ENCODE results near the gene CSAD. TPM values are rescaled to one million over a fixed set of nuclear protein-coding genes. Genes with fewer than 3 reads are reported as not detected.
"Not testable (repeated sequence)": the region's sequence is repeated elsewhere in the genome, so short reads cannot be mapped to it uniquely, and the experiment has no call there.

Gene CSAD
- polyA plus RNA-seq, 1 donor: 60.0 TPM

- 93% methylated on average over 3 of the region's 16 CpGs for WGBS (ENCODE audit: insufficient coverage, low lambda C conversion rate)
- H3K27me3 ChIP-seq (ENCODE audit: control insufficient read depth, insufficient read depth, low read length): no peaks in the 10 kb centered on the region
- H3K9me3 ChIP-seq (ENCODE audit: control insufficient read depth, low read depth, low read length): no peaks in the 10 kb centered on the region
- no peak overlapping the region for H3K27ac ChIP-seq (ENCODE audit: low read length)
- peaks cover 4% of the 10 kb centered on the region for H3K4me1 ChIP-seq (ENCODE audit: control insufficient read depth, insufficient read depth, low read length)
- DNase-seq: no peak
- no peak overlapping the region for H3K4me3 ChIP-seq (ENCODE audit: low read length)
- H3K36me3 ChIP-seq (ENCODE audit: control insufficient read depth, insufficient read depth, low read length): peaks cover 25% of the 10 kb centered on the region
Observed at GRCh38 chr12:53123578-53124351, 57.0 kb downstream of the CSAD start.

DNA sequence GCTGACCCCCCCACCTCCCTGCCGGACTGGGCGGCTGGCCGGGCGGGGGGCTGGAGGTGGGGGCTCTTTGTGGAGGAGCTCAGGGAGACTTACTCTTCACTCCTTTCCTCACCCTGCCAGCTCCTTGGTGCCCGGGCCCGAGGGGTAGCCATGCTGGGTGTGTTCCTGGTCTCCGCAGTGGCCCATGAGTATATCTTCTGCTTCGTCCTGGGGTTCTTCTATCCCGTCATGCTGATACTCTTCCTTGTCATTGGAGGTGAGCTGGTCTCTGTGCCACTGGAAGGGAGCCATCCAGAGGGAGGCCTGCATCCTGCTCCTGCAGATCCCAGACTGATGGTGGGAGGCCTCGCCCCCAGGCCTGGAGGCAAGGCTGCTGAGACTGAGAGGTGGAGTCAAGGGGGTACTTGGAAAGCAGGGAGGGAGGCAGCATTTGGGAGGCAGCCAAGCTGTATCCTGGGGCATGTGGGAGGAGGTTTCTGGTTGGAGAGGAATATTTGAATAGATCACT lies 57.7 kb downstream of the CSAD start:
- peaks cover 25% of the 10 kb centered on the region for H3K36me3 ChIP-seq (ENCODE audit: control insufficient read depth, insufficient read depth, low read length)
- peaks cover 12% of the 10 kb centered on the region for H3K4me1 ChIP-seq (ENCODE audit: control insufficient read depth, insufficient read depth, low read length)
- H3K4me3 ChIP-seq (ENCODE audit: low read length): no peak overlapping the region
- no peak for DNase-seq
- no peaks in the 10 kb centered on the region for H3K9me3 ChIP-seq (ENCODE audit: control insufficient read depth, low read depth, low read length)
- no CpG with 5 or more reads among the region's 10 CpGs for WGBS (ENCODE audit: insufficient coverage, low lambda C conversion rate)
- no peaks in the 10 kb centered on the region for H3K27me3 ChIP-seq (ENCODE audit: control insufficient read depth, insufficient read depth, low read length)
- no peak overlapping the region for H3K27ac ChIP-seq (ENCODE audit: low read length)

GRCh38 chr12:53120685-53121525 lies 59.8 kb downstream of the CSAD start:
- peaks cover 35% of the 10 kb centered on the region for H3K36me3 ChIP-seq (ENCODE audit: control insufficient read depth, insufficient read depth, low read length)
- no peak for DNase-seq
- WGBS (ENCODE audit: insufficient coverage, low lambda C conversion rate): 100% methylated on average over 1 of the region's 12 CpGs
- peaks cover 17% of the 10 kb centered on the region for H3K4me1 ChIP-seq (ENCODE audit: control insufficient read depth, insufficient read depth, low read length)
- no peak overlapping the region for H3K4me3 ChIP-seq (ENCODE audit: low read length)
- no peaks in the 10 kb centered on the region for H3K27me3 ChIP-seq (ENCODE audit: control insufficient read depth, insufficient read depth, low read length)
- no peak overlapping the region for H3K27ac ChIP-seq (ENCODE audit: low read length)
- H3K9me3 ChIP-seq (ENCODE audit: control insufficient read depth, low read depth, low read length): no peaks in the 10 kb centered on the region

DNA sequence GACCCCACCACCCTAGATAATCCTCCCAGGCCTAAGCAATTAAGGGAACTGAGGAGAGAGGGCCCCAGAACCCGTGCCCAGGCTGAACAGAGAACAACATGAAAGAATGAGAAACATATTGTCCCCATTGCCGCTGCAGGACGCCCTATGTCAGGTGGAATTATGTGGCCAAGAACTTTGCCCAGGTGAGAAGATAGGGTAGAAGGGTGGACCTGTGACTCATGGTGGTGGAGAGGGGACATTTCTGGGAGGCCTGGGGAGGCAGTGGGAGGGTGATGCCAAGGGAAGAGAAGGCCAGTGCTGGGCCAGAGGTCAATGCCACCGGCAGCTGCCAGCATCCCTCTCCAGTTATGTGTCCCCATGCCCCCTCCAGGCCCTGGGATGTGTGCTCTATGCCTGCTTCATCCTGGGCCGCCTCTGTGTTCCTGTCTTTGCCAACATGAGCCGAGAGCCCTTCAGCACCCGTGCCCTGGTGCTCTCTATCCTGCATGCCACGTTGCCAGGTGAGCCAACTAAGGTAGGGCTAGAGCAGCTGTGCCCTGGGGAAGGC lies 61.9 kb downstream of the CSAD start:
- DNase-seq: peak; percentile 70 to 81
- no peaks in the 10 kb centered on the region for H3K27me3 ChIP-seq (ENCODE audit: control insufficient read depth, insufficient read depth, low read length)
- H3K4me1 ChIP-seq (ENCODE audit: control insufficient read depth, insufficient read depth, low read length): peaks cover 31% of the 10 kb centered on the region
- peak overlapping the region; percentile 64 for H3K27ac ChIP-seq (ENCODE audit: low read length)
- no CpG with 5 or more reads among the region's 8 CpGs for WGBS (ENCODE audit: insufficient coverage, low lambda C conversion rate)
- H3K4me3 ChIP-seq (ENCODE audit: low read length): no peak overlapping the region
- H3K9me3 ChIP-seq (ENCODE audit: control insufficient read depth, low read depth, low read length): no peaks in the 10 kb centered on the region
- peaks cover 30% of the 10 kb centered on the region for H3K36me3 ChIP-seq (ENCODE audit: control insufficient read depth, insufficient read depth, low read length)

DNA sequence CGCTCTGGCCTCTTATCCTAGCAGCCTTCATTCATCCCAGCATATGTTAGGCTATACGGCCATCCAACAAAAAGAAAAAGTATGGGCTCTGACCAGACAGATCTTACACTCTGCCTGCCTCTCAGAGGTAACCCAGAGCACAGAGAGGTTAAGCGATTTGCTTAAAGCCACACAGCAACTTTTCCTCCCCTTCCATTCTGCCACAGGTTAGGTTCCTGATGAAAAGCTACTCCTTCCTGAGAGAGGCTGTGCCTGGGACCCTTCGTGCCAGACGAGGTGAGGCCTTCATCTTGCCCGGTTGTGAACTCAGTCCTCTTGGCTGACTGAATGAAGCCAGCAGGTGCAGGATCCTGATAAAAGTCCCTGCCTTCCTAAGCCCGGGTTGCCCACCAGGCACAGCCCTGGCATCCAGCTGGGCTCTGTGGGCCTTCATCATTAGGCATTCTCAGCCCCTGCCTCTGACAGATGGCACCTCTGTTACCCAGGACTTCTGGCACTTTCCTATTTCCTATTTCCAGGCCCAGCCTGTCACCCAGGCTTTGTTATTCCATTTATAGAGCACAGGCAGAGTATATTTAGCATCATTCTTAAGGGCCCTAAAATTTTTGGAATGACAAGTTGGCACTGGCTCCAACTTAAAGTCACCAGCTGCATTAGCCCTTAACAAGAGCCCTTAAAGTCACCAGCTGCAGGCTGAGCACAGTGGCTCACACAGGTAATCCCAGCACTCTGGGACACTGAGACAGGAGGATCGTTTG lies 64.7 kb downstream of the CSAD start:
- H3K4me1 ChIP-seq (ENCODE audit: control insufficient read depth, insufficient read depth, low read length): peaks cover 38% of the 10 kb centered on the region
- DNase-seq: no peak
- no peaks in the 10 kb centered on the region for H3K27me3 ChIP-seq (ENCODE audit: control insufficient read depth, insufficient read depth, low read length)
- H3K36me3 ChIP-seq (ENCODE audit: control insufficient read depth, insufficient read depth, low read length): peaks cover 24% of the 10 kb centered on the region
- H3K27ac ChIP-seq (ENCODE audit: low read length): no peak overlapping the region
- H3K4me3 ChIP-seq (ENCODE audit: low read length): no peak overlapping the region
- no peaks in the 10 kb centered on the region for H3K9me3 ChIP-seq (ENCODE audit: control insufficient read depth, low read depth, low read length)
- WGBS (ENCODE audit: insufficient coverage, low lambda C conversion rate): no CpG with 5 or more reads among the region's 8 CpGs

DNA sequence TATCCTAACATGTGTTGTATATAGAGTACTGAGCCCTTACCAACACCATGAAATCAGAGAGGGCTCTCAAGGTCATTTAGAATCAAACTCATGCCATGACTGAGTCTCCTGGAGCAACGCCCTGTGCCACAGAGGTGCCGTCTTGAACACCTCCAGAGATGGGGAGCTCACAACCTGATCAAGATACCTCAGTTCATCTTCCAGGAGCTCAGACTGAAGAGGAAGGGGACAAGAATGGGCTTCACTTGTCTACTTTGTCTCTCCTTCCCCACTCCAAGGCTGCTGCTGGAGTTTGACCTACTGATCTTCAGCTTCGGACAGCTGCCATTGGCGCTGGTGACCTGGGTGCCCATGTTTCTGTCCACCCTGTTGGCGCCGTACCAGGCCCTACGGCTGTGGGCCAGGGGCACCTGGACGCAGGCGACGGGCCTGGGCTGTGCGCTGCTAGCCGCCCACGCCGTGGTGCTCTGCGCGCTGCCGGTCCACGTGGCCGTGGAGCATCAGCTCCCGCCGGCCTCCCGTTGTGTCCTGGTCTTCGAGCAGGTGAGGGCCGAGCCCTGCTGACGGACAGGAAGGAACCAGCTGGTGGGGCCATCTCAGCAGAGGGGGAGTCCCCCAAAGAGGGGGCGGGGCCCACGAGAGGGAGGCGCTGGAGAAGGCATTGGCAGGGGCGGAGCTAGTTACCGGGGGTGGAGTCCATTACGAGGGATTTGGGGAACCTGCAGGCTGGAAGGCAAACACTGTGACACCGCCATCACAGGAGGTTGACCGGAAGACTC lies 65.4 kb downstream of the CSAD start:
- WGBS (ENCODE audit: insufficient coverage, low lambda C conversion rate): no CpG with 5 or more reads among the region's 33 CpGs
- Histone ChIP-seq H3K27ac (ENCODE audit: low read length) (peak overlapping the region; percentile 27), H3K9me3 (ENCODE audit: control insufficient read depth, low read depth, low read length) (no peaks in the 10 kb centered on the region), H3K36me3 (ENCODE audit: control insufficient read depth, insufficient read depth, low read length) (peaks cover 24% of the 10 kb centered on the region), H3K4me1 (ENCODE audit: control insufficient read depth, insufficient read depth, low read length) (peaks cover 38% of the 10 kb centered on the region), H3K27me3 (ENCODE audit: control insufficient read depth, insufficient read depth, low read length) (no peaks in the 10 kb centered on the region), H3K4me3 (ENCODE audit: low read length) (no peak overlapping the region)
- no peak for DNase-seq

GRCh38 chr12:53113951-53114350 lies 66.8 kb downstream of the CSAD start:
- H3K27me3 ChIP-seq (ENCODE audit: control insufficient read depth, insufficient read depth, low read length): no peaks in the 10 kb centered on the region
- DNase-seq: peak in 1 of 2 donors; percentile 44
- peaks cover 17% of the 10 kb centered on the region for H3K36me3 ChIP-seq (ENCODE audit: control insufficient read depth, insufficient read depth, low read length)
- no peak overlapping the region for H3K4me3 ChIP-seq (ENCODE audit: low read length)
- peak overlapping the region; percentile 40 for H3K27ac ChIP-seq (ENCODE audit: low read length)
- H3K9me3 ChIP-seq (ENCODE audit: control insufficient read depth, low read depth, low read length): no peaks in the 10 kb centered on the region
- H3K4me1 ChIP-seq (ENCODE audit: control insufficient read depth, insufficient read depth, low read length): peaks cover 36% of the 10 kb centered on the region

DNA sequence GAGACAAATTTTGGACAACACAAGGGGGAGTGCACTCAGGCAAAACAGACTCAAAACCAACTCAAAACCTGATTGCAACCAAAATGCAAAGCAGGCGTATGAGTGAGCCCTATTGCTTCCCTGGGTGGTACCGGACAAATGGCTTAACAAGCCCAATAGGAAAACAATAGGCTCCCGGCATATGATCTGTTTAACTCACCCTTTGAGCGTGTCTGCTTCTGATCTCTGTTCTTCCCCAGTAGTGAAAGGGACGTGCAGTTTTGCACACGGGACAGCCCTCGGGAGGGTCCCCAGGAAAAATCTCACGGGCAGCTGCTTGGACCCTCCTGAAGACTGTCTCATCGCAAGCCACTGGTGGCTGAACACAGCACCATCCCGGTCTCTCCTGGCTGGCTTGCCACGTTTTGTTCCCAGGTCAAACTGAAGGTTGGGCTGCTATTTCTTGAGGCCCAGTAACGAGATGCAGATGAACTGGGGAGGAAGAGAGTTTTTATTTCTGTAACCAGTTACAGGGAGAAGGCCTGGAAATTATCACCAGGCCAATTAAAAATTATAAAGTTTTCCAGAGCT lies 67.5 kb downstream of the CSAD start:
- Histone ChIP-seq H3K36me3 (ENCODE audit: control insufficient read depth, insufficient read depth, low read length) (peaks cover 16% of the 10 kb centered on the region), H3K9me3 (ENCODE audit: control insufficient read depth, low read depth, low read length) (no peaks in the 10 kb centered on the region), H3K27ac (ENCODE audit: low read length) (peak overlapping the region; percentile 85), H3K4me1 (ENCODE audit: control insufficient read depth, insufficient read depth, low read length) (peaks cover 29% of the 10 kb centered on the region), H3K27me3 (ENCODE audit: control insufficient read depth, insufficient read depth, low read length) (no peaks in the 10 kb centered on the region), H3K4me3 (ENCODE audit: low read length) (peak overlapping the region; percentile 31)
- WGBS (ENCODE audit: insufficient coverage, low lambda C conversion rate): 23% methylated on average over 3 of the region's 12 CpGs
- peak in 1 of 2 donors; percentile 63 for DNase-seq

DNA sequence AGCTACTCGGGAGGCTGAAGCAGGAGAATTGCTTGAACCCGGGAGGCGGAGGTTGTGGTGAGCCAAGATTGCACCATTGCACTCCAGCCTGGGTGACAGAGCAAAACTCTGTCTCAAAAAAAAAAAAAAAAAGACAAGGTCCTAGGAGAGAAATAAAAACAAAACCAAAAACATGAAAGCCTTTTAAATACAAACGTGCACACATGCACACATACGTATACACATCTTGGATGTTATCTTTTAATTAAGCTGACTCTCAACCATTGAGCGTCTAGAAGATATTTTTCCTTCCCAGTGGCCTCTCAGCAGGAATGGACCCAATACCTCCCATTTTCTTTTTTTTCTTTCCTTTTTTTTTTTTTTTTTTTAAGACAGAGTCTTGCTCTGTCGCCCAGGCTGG lies 68.3 kb downstream of the CSAD start:
- 45% methylated on average over 2 of the region's 7 CpGs for WGBS (ENCODE audit: insufficient coverage, low lambda C conversion rate)

More for the DNA sequence above, 68.3 kb downstream of the CSAD start:
- H3K9me3 ChIP-seq (ENCODE audit: control insufficient read depth, low read depth, low read length); H3K4me3 ChIP-seq (ENCODE audit: low read length); H3K27me3 ChIP-seq (ENCODE audit: control insufficient read depth, insufficient read depth, low read length): not testable (repeated sequence)
- Histone ChIP-seq H3K36me3 (ENCODE audit: control insufficient read depth, insufficient read depth, low read length) (peaks cover 14% of the 10 kb centered on the region), H3K27ac (ENCODE audit: low read length) (peak overlapping the region; percentile 85), H3K4me1 (ENCODE audit: control insufficient read depth, insufficient read depth, low read length) (peaks cover 23% of the 10 kb centered on the region)
- peak in 1 of 2 donors; percentile 16 for DNase-seq

Measured in large intestine (tissue), 3 donors.